Kidney (tissue), 14 donors: ENCODE data around the gene HHLA2. TPM values are rescaled to one million over a fixed set of nuclear protein-coding genes. Genes with fewer than 3 reads are reported as not detected.

Source experiments
- DNase-seq, 5 donors: peaks; one replicate each; pipeline ENCODE4 v3.0.0-alpha.2; 2013 to 2020
- FAIRE-seq: peaks from 2 replicates; lab custom pipeline; 2012; peaks lifted over from hg19 to GRCh38; lab: Jason Lieb, UNC
- H3K27ac ChIP-seq, 2 donors: one replicate each; pipeline ENCODE4 v1.7.0; 2013; ENCODE audit warnings: low read depth in 2 of 2, low read length in 2 of 2, inconsistent platforms in 1 of 2
- H3K27me3 ChIP-seq: one replicate; pipeline ENCODE4 v1.7.1; 2013; ENCODE audit warnings: low read length, inconsistent platforms; ENCODE audit not compliant: control insufficient read depth, insufficient read depth
- H3K36me3 ChIP-seq, 3 donors: one replicate each; pipeline versions ENCODE4 v1.7.0 to v1.7.1; 2013; ENCODE audit warnings: low read length in 3 of 3, control low read depth in 1 of 3, inconsistent platforms in 1 of 3; ENCODE audit not compliant: insufficient read depth in 3 of 3, control insufficient read depth in 2 of 3
- H3K4me1 ChIP-seq, 3 donors: one replicate each; pipeline versions ENCODE4 v1.7.0 to v1.7.1; 2013; ENCODE audit warnings: low read length in 3 of 3, inconsistent platforms in 1 of 3, low read depth in 1 of 3; ENCODE audit not compliant: control insufficient read depth in 2 of 3, insufficient read depth in 2 of 3
- H3K4me3 ChIP-seq, 3 donors: one replicate each; pipeline versions ENCODE4 v1.7.0 to v1.8.1; 2013; ENCODE audit warnings: low read length in 3 of 3, control low read depth in 1 of 3, inconsistent platforms in 1 of 3
- H3K9ac ChIP-seq, 3 donors: one replicate each; pipeline versions ENCODE4 v1.7.0 to v1.7.1; 2013; ENCODE audit warnings: low read length in 3 of 3, control low read depth in 1 of 3, inconsistent platforms in 1 of 3
- H3K9me3 ChIP-seq, 3 donors: one replicate each; pipeline versions ENCODE4 v1.7.0 to v1.7.1; 2013; ENCODE audit warnings: low read length in 3 of 3, control low read depth in 1 of 3, inconsistent platforms in 1 of 3; ENCODE audit not compliant: control insufficient read depth in 2 of 3, insufficient read depth in 1 of 3
- intact Hi-C: fragments of 100-400 bp; cut with DNase I; formaldehyde crosslinking; loops from one replicate; pipeline ENCODE4 v1.11.1; 2022
- polyA plus RNA-seq: library from polyadenylated mRNA; stranded (reverse); fragments of 350-450 nt; fragmentation: Illumina TruSeq; extraction: RNeasy Lipid Tissue Mini Kit (QIAGEN cat#74804); gene quantifications from one replicate; pipeline ENCODE4 v1.2.3, GENCODE V29; 2014; ENCODE audit warnings: low read depth, low replicate concordance; ENCODE audit not compliant: insufficient read depth
- total RNA-seq: library from RNA; stranded (reverse); fragmentation: NEBNext Ultra II Directional; extraction: Animal tissue kit (Norgen Biotek cat#: 25700); gene quantifications from one replicate; pipeline ENCODE4 v1.2.1, GENCODE V29; 2021
- TF ChIP-seq, protein P1 (sequence below): IDR thresholded peaks from 3 replicates; pipeline ENCODE4 v1.5.1; 2012; ENCODE audit warnings: mild to moderate bottlenecking, moderate library complexity, borderline replicate concordance; ENCODE audit not compliant: insufficient read depth; ENCODE audit errors: extremely low read depth
- donor health status: control.
- donor health status: control.
- donor health status: control.
- donor health status: control.
- donor health status: control.
- donor health status: DM: yes; HTN: yes; CAD: no.
- donor health status: Normal renal cell carcinoma (clear cell type).

The HHLA2 gene
- total and polyA plus RNA-seq, 2 donors from 2014 or later, result 5.1 to 18.8 TPM

DNA sequence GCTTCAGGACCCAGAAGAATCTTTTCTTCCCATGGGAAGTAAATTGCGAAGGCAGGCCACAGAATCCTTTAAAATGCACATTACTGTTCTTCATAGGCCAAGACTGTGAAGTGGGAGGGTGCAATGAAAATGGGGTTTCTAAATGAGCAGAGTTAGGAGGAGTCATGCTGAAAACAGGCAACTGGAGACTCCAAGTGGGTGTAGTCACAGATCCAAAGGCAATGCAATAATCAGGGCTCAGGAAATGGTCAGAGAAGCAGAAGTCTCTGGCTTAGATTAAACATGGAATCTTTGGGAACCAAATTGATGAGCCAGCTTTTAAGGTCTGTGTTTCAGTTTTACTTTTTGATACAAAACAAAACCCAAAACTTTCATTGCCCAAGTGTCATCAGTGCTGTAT lies 37.6 kb downstream of the HHLA2 start:
- no peaks in the 10 kb centered on the region for H3K27me3 ChIP-seq
- peaks cover 0 to 7% (median 2%) of the 10 kb centered on the region in 3 donors for H3K4me1 ChIP-seq
- no peaks in the 10 kb centered on the region for H3K9me3 ChIP-seq
- intact Hi-C loops, result no loop called here
- H3K4me3 ChIP-seq, result no peak overlapping the region
- no peak for DNase-seq
- no peak overlapping the region for H3K9ac ChIP-seq
- FAIRE-seq, result no peak
- TF ChIP-seq, protein P1, sequence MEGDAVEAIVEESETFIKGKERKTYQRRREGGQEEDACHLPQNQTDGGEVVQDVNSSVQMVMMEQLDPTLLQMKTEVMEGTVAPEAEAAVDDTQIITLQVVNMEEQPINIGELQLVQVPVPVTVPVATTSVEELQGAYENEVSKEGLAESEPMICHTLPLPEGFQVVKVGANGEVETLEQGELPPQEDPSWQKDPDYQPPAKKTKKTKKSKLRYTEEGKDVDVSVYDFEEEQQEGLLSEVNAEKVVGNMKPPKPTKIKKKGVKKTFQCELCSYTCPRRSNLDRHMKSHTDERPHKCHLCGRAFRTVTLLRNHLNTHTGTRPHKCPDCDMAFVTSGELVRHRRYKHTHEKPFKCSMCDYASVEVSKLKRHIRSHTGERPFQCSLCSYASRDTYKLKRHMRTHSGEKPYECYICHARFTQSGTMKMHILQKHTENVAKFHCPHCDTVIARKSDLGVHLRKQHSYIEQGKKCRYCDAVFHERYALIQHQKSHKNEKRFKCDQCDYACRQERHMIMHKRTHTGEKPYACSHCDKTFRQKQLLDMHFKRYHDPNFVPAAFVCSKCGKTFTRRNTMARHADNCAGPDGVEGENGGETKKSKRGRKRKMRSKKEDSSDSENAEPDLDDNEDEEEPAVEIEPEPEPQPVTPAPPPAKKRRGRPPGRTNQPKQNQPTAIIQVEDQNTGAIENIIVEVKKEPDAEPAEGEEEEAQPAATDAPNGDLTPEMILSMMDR, result no peak
- H3K36me3 ChIP-seq, result no peaks in the 10 kb centered on the region
- H3K27ac ChIP-seq, result no peak overlapping the region

DNA sequence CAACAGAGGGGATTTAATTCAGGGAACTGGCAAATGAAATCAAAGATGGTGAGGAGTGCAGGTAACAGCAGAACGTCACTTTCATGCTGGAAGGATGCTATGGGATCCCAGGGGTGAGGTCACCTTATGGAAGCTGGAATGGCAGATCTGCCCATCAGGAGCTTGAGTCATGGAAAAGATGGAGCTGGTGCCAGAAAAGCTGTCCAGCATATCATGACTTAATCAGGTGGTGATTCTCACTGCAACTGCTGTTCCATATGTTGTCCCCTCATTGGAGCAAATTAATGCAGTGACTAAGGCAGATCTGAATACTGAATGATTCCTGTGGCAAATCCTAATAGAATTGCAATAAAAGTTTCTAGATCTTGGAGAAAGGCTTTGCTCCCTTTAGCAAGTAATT lies 38.4 kb downstream of the HHLA2 start:
- H3K27me3 ChIP-seq, result no peaks in the 10 kb centered on the region
- intact Hi-C loops, result no loop called here

DNA sequence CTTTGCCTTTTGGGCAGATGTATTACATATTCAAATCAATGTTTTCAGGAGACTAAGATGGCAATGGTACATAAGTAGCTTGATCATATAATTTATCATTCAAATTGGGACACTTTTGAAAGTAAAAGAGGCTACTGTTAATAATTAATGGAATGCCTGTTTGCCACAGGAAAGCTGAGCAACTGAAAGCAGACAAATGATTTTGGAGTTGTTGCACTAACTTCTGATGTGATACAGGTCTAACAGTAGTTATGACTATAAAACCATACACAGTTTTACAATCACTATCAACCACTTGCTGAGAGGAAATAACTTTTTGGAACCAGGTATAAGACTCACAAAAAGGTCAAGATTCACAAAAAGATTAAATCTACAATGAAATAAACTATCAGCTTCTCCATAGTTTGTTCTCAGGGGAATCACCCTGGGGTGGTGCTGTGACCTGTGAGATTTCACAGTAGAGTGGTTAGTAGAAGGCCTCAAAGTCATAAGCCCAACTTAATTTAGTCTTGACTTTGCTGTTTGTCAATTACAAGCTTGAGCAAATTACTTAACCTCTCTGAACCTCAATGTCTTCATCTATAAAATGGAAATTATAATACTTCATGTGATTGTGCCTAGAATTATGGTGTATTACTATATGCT lies 42.7 kb downstream of the HHLA2 start:
- no peak overlapping the region for H3K9ac ChIP-seq
- H3K9me3 ChIP-seq, result no peaks in the 10 kb centered on the region
- no peak overlapping the region for H3K4me3 ChIP-seq
- FAIRE-seq (no peak), DNase-seq (peak in 1 of 5 donors; percentile 27)
- TF ChIP-seq, protein P1, result no peak
- no peak overlapping the region for H3K27ac ChIP-seq
- H3K27me3 ChIP-seq, result no peaks in the 10 kb centered on the region
- peaks cover 0 to 7% (median 2%) of the 10 kb centered on the region in 3 donors for H3K4me1 ChIP-seq
- intact Hi-C loops, result no loop called here
- no peaks in the 10 kb centered on the region for H3K36me3 ChIP-seq

More for the DNA sequence above, 38.4 kb downstream of the HHLA2 start:
- Histone ChIP-seq H3K9ac (no peak overlapping the region), H3K4me3 (no peak overlapping the region), H3K27ac (no peak overlapping the region), H3K9me3 (no peaks in the 10 kb centered on the region), H3K4me1 (peaks cover 0 to 7% (median 2%) of the 10 kb centered on the region in 3 donors), H3K36me3 (no peaks in the 10 kb centered on the region)
- FAIRE-seq (no peak), DNase-seq (no peak)
- TF ChIP-seq, protein P1, result no peak

DNA sequence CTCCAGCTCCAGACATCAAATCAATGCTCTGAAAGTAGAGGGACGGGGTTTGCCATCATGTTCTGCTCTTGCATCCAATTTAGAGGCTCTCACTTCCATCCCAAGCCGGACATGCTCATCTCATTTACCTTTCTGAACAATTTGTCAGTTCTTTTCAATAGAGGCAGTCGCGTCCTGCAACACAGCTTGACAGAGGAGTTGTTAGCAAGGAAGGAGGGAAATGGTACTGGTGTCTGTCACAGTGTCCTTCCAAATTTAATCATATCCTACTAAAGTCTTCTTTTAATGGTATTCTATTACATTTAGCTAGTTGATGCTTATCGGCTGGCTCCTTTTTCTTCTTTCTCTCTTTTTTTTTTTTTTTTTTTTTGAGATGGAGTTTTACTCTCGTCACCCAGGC lies 45.6 kb downstream of the HHLA2 start:
- Histone ChIP-seq H3K27ac (no peak overlapping the region), H3K9me3 (no peaks in the 10 kb centered on the region), H3K9ac (no peak overlapping the region), H3K27me3 (no peaks in the 10 kb centered on the region), H3K4me1 (peaks cover 0 to 7% (median 2%) of the 10 kb centered on the region in 3 donors), H3K4me3 (no peak overlapping the region), H3K36me3 (no peaks in the 10 kb centered on the region)
- intact Hi-C loops, result no loop called here
- TF ChIP-seq, protein P1, result no peak
- FAIRE-seq, result no peak
- DNase-seq, result no peak
